Measurements from ENCODE around the gene CFAP119. TPM values are rescaled to one million over a fixed set of nuclear protein-coding genes. Genes with fewer than 3 reads are reported as not detected.
A peak's percentile ranks its signal among the peaks of the same experiment; 100 is the strongest.

Gene CFAP119
- total and polyA plus RNA-seq, 10 of the 15 experiments (the other 5 are each of a cell fraction or from before 2014, with no cell fraction given), result 2.2 to 9.4 (median 4.3) TPM

DNA sequence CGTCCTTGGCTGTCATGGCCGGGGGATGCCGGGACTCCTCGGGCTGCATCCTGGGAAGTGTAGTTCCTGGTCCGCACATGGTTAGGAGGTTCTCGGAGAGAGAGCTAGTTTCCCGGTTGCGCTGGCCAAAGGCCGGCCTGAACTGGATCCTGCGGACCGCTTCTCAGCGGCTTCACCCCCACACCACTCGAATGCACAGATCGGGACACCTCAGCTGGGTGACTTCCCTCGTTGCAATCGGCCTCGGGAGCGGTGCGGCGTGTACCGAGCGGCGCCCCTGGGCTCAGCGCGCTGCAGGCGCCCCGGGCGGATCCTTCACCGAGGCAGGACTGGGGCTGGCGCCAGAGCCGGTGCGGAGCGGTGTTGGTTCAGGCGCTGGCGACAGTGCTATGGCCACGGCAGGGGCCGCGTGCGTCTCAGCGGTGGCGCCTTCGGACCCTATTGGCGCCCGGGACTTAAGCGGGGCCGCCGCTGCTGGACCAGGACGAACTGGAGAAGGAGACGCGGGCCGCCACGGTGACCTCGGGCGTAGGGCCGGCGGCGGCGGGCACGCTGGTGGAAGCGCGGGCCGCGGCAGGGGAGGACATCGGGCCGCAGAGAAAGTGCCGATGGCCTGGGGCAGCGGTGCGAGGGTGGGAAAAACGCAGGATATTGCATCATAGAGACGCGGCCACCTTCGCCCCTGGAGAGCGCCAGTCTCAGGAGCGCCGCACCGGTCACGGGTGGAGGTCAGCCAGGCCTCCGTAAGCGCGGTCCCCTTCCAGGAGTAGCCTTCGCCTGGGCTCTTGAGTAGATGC lies 13.7 kb upstream of the CFAP119 start (continued):
- TF ChIP-seq, protein P1, sequence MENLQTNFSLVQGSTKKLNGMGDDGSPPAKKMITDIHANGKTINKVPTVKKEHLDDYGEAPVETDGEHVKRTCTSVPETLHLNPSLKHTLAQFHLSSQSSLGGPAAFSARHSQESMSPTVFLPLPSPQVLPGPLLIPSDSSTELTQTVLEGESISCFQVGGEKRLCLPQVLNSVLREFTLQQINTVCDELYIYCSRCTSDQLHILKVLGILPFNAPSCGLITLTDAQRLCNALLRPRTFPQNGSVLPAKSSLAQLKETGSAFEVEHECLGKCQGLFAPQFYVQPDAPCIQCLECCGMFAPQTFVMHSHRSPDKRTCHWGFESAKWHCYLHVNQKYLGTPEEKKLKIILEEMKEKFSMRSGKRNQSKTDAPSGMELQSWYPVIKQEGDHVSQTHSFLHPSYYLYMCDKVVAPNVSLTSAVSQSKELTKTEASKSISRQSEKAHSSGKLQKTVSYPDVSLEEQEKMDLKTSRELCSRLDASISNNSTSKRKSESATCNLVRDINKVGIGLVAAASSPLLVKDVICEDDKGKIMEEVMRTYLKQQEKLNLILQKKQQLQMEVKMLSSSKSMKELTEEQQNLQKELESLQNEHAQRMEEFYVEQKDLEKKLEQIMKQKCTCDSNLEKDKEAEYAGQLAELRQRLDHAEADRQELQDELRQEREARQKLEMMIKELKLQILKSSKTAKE (IDR thresholded peaks at IDR 0.05; ENCODE audit: low read depth, poor library complexity, severe bottlenecking), result no peak
- TF ChIP-seq CBFB (IDR thresholded peaks at IDR 0.05; ENCODE audit: low read depth) (no peak), CHD2 (IDR thresholded peaks at IDR 0.05; ENCODE audit: borderline replicate concordance, low read depth, low read length) (0 out of 2 replicates have a peak, but pooled peaks have one; percentile 33), BMI1 (IDR thresholded peaks at IDR 0.05; ENCODE audit: borderline replicate concordance) (no peak), GATAD2B (conservative IDR thresholded peaks at IDR 0.05; ENCODE audit: low read depth) (peak; percentile 34; the same call in 1 of the 2 replicates), NR2C1 (IDR thresholded peaks at IDR 0.05) (0 out of 2 replicates have a peak, but pooled peaks have one; percentile 21), CBX5 (IDR thresholded peaks at IDR 0.05; ENCODE audit: low read depth) (no peak), NBN (IDR thresholded peaks at IDR 0.05) (no peak), TBL1XR1 (IDR thresholded peaks at IDR 0.05; ENCODE audit: low read depth, low read length) (no peak), ESRRA (IDR thresholded peaks at IDR 0.05; ENCODE audit: low read length) (no peak), ETV6 (conservative IDR thresholded peaks at IDR 0.05 in 1 of 2, IDR thresholded peaks at IDR 0.05 in 1 of 2; ENCODE audit: borderline replicate concordance in 1 of 2, low read depth in 1 of 2) (no peak), PAX5 (IDR thresholded peaks at IDR 0.05; ENCODE audit: borderline replicate concordance, low read depth, low read length) (0 out of 2 replicates have a peak, but pooled peaks have one; percentile 34), GABPA (IDR thresholded peaks at IDR 0.05; ENCODE audit: low read depth) (0 out of 2 replicates have a peak, but pooled peaks have one; percentile 43), MTA2 (IDR thresholded peaks at IDR 0.05; ENCODE audit: low read depth) (no peak), CREB1 (IDR thresholded peaks at IDR 0.05; ENCODE audit: low read depth) (peak; percentile 91)
- TF ChIP-seq, protein P2, sequence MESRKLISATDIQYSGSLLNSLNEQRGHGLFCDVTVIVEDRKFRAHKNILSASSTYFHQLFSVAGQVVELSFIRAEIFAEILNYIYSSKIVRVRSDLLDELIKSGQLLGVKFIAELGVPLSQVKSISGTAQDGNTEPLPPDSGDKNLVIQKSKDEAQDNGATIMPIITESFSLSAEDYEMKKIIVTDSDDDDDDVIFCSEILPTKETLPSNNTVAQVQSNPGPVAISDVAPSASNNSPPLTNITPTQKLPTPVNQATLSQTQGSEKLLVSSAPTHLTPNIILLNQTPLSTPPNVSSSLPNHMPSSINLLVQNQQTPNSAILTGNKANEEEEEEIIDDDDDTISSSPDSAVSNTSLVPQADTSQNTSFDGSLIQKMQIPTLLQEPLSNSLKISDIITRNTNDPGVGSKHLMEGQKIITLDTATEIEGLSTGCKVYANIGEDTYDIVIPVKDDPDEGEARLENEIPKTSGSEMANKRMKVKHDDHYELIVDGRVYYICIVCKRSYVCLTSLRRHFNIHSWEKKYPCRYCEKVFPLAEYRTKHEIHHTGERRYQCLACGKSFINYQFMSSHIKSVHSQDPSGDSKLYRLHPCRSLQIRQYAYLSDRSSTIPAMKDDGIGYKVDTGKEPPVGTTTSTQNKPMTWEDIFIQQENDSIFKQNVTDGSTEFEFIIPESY (IDR thresholded peaks at IDR 0.05), result no peak
- TF ChIP-seq, protein P3, sequence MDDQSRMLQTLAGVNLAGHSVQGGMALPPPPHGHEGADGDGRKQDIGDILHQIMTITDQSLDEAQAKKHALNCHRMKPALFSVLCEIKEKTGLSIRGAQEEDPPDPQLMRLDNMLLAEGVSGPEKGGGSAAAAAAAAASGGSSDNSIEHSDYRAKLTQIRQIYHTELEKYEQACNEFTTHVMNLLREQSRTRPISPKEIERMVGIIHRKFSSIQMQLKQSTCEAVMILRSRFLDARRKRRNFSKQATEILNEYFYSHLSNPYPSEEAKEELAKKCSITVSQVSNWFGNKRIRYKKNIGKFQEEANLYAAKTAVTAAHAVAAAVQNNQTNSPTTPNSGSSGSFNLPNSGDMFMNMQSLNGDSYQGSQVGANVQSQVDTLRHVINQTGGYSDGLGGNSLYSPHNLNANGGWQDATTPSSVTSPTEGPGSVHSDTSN (IDR thresholded peaks at IDR 0.05; ENCODE audit: insufficient replicate concordance, low read depth, low read length), result no peak
- TF ChIP-seq, protein P4, sequence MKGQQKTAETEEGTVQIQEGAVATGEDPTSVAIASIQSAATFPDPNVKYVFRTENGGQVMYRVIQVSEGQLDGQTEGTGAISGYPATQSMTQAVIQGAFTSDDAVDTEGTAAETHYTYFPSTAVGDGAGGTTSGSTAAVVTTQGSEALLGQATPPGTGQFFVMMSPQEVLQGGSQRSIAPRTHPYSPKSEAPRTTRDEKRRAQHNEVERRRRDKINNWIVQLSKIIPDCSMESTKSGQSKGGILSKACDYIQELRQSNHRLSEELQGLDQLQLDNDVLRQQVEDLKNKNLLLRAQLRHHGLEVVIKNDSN (IDR thresholded peaks at IDR 0.05; ENCODE audit: borderline replicate concordance, extremely low read length, insufficient read depth, low read depth, low read length), result no peak
- TF ChIP-seq, protein P5, sequence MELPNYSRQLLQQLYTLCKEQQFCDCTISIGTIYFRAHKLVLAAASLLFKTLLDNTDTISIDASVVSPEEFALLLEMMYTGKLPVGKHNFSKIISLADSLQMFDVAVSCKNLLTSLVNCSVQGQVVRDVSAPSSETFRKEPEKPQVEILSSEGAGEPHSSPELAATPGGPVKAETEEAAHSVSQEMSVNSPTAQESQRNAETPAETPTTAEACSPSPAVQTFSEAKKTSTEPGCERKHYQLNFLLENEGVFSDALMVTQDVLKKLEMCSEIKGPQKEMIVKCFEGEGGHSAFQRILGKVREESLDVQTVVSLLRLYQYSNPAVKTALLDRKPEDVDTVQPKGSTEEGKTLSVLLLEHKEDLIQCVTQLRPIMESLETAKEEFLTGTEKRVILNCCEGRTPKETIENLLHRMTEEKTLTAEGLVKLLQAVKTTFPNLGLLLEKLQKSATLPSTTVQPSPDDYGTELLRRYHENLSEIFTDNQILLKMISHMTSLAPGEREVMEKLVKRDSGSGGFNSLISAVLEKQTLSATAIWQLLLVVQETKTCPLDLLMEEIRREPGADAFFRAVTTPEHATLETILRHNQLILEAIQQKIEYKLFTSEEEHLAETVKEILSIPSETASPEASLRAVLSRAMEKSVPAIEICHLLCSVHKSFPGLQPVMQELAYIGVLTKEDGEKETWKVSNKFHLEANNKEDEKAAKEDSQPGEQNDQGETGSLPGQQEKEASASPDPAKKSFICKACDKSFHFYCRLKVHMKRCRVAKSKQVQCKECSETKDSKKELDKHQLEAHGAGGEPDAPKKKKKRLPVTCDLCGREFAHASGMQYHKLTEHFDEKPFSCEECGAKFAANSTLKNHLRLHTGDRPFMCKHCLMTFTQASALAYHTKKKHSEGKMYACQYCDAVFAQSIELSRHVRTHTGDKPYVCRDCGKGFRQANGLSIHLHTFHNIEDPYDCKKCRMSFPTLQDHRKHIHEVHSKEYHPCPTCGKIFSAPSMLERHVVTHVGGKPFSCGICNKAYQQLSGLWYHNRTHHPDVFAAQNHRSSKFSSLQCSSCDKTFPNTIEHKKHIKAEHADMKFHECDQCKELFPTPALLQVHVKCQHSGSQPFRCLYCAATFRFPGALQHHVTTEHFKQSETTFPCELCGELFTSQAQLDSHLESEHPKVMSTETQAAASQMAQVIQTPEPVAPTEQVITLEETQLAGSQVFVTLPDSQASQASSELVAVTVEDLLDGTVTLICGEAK (IDR thresholded peaks at IDR 0.05; ENCODE audit: borderline replicate concordance), result no peak

Measured in GM12878 (cell line).